GM21423 (cell line): ENCODE data around the gene ABCC4.

ENCODE experiments used
- ATAC-seq: cut with Tn5 transposase; IDR thresholded peaks from one replicate; pipeline ENCODE4 v1.9.1; 2021; ENCODE audit warnings: mild to moderate bottlenecking, moderate library complexity; ENCODE audit not compliant: unreplicated experiment

ABCC4 gene

DNA sequence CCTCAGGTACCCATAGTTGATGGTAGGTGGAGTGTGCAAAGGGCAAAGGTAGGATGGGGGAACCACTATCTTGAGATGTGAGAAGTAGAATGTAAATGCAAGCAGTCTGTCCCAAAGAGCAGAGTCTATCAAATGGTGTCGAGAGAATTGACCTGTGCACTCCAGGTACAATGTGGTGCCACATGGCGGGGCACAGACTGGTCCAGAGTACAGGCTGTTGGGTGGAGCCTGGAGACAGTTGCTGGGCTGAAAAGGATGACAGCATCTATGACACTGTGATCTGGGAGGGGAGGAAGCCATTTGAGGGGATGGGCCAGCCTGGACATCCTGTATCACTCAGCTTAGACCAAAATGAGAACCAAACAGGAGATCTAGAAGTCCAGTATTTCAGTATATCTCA is 180.6 kb downstream of the ABCC4 start:
- ATAC-seq = no peak

GRCh38 chr13:95118541-95119324 is 182.5 kb downstream of the ABCC4 start:
- ATAC-seq = no peak

DNA sequence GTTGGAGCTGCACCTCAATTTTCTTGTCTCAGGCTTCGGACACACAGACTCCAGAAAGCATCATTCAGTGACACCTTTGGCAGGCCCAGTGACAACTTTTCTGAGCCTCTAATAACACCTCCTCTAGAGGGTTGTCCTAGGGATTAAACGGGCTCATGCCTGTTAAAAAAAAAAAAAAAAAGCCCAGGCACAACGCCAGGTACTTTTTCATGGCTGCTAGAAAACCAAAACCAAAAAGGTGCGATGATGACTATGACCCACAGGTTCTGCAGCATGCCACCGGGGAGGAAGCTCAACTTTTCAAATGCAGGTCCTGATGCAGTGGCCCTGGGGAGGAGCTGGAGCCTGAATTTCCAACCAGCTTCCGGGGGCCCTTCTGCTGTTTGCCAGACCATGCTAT is 184.2 kb downstream of the ABCC4 start:
- no peak for ATAC-seq

DNA sequence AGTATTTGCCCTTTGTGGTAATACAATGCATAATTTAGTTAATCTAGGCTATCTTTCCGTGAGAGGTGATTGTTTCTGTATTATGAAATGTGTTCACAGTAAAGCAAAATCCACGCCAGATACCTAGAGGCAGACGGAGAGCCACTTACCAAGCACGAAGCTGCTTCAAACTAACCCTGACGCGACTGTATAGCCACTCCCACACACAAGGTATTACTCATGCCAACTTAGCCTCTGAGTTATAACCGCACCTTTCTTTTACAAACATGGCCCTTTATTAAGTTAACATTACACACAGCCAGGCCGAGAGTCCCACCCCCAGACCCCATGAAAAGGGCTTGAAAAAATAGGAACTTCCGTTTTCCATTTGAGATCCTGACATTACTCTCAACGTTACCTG is 185.7 kb downstream of the ABCC4 start:
- ATAC-seq = no peak

GRCh38 chr13:95113601-95114000 is 187.7 kb downstream of the ABCC4 start:
- ATAC-seq = no peak

DNA sequence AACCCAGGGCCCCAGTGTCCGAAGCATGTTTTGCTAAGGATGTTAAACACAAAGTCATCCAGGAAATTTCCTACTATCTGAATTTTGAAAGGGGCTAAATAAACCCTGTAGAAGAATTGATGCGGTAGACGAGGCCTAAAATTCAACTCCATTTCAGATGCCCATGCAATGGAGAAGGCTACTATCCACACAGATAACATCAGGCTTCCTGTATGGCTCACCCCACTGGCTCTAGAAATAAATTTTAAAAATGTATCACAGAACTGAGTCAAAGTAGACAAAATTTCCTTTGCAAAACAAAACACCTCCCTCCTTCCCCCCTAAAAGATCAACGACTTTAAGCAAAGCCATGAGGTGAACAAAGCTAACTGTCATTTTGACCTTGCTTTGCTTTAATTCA is 188.4 kb downstream of the ABCC4 start:
- ATAC-seq = no peak

- ATAC-seq = no peak
These were observed 189.6 kb downstream of the ABCC4 start for GRCh38 chr13:95111608-95112007.

DNA sequence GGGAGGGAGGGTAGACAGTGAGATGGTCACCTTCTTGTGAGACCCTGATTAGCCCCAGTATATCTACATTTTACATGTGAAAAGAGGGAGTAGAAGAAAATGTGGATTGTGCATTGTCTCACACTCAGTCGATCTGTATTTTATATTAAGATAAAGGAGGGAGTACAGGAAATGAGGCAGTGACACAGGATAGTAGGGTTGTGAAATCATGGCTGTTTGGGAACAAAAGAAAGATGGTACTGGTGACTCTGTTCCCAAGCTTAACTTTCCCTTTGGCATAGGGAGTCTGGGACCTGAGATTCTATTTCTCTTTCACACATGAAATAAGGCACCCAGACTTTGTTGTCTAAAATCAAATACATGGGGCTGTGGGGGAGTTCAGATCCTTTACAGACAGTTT is 194.7 kb downstream of the ABCC4 start:
- no peak for ATAC-seq

- no peak for ATAC-seq
These were observed 200.5 kb downstream of the ABCC4 start for GRCh38 chr13:95100525-95101433.

DNA sequence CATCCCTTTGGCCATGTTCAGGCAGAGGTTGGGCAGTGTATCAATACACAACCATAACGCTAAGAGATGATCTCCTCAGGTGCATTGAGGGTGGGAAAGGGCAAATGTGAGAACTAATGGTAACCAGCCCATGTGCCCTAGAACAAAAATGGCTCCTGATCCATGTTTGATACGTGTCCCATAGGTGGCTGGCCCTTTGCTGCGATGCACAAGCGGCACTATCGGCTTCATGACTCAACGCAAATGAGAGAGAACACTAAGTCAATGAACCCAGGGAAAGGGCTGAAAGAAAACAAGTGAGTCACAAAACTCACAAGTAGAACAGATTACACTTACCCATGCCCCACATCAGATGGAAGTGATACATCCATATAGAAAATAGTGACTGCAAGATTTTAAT is 201.7 kb downstream of the ABCC4 start:
- ATAC-seq = no peak

- no peak for ATAC-seq
These were observed 202.3 kb downstream of the ABCC4 start for GRCh38 chr13:95098916-95099315.

DNA sequence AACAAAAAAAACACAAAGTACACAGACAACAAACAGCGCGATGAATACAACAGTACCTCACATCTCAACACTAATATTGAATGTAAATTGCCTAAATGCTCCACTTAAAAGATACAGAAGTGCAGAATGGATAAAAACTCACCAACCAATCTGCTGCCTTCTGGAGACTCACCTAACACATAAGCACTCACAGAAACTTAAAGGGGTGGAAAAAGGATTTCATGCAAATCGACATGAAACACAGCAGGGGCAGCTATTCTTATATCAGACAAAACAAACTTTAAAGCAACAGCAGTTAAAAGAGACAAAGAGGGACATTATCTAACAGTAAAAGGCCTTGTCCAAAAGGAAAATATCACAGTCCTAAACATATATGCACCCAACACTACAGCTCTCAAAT is 209.5 kb downstream of the ABCC4 start:
- no peak for ATAC-seq

- no peak for ATAC-seq
These were observed 213.4 kb downstream of the ABCC4 start for GRCh38 chr13:95087746-95088305.

DNA sequence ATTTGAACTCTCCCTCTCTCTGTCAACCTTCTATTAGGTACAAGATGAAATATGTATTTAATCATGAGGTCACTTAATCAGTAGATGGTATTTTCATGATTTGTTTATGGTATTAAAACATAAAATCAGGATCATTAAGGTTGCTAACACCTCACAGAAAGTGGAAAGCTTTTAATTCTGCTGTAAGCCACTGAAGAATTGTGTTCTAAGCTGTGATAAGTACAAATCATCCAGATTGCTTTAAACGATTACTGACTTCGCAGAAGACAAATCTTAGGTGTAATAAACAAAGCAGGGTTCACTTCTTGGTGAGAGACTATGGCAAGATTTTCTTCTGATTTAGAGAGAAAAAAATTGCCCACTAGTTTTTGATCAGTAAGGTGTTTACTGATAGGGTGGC is 214.5 kb downstream of the ABCC4 start:
- no peak for ATAC-seq

DNA sequence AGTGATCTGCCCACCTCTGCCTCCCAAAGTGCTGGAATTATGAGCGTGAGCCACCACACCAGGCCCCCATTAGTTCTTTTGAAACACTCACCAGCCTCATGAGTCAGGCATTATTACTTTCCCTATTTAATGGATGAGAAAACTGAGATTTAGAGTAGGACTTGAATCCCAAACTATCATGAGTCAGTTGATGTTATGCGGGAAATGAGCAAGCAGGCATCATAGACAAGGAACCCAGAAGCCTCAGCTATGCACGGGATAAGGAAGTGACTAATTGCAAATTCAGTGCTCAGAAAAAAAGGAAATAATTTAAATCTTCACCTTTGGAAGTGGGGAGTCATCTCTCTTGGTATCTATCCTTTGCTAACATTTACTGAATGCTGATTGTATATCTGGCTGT is 217.5 kb downstream of the ABCC4 start:
- ATAC-seq = no peak

GRCh38 chr13:95083066-95083465 is 218.2 kb downstream of the ABCC4 start:
- no peak for ATAC-seq

DNA sequence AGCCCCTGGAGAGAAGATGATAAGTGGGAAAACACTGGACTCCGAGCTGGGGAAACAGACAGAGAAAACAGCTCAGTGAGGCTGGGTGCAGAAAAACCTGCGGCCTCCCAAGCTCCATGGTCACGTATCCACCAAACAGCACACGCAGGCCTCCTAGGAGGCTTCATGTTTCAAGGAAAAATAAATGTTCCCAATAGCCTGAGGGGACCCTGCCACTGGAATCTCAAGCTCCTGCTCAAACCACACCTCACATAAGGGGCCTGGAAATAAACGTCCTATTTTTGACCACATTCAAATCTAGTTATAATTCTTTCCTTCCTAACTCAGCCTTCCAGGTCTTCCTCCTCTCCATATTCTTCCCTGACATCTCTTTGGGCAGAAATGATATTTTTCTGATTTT is 225.7 kb downstream of the ABCC4 start:
- ATAC-seq = no peak

DNA sequence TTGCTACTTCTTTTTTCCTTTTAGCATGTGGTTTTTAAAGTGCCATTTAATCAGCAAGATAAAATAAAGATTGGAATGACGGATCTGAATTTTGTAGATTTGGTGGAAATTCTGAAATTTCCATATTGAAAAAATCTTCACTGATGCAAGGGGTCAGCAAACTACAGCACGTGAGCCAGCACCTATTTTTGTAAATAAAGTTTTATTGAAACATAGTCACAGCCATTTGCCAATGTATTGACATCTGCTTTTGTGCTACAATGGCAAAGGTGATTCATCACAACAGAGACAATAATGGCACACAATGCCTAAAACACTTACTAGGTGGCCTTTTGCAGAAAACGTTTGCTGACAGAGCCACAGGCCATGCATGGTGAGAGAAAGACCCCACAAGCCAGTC is 226.4 kb downstream of the ABCC4 start:
- ATAC-seq = no peak

DNA sequence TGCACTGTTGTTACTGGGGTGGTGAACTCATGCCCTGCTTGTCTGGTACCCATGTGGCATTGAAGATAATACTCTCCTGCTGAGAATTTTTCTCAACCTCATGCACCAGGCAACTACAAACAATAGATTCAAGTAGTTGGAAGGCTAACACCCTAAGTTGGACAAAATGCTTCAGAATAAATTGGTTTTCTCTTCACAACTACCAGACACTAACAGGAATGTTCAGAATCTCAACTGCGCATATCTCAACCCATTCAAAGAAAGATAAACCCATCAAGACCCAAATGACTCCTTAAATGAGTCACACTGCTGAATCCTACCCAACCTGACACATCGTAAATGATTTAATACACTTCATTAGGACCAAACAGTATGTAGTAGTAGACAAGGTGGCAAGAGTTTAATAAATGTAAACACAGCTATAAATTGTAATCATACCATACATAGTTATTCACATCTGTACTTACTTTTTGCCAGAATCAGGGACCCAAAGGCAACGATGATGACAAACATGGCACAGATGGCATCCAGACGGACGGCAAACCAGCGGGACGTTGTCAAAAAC is 227.4 kb downstream of the ABCC4 start:
- ATAC-seq = no peak

DNA sequence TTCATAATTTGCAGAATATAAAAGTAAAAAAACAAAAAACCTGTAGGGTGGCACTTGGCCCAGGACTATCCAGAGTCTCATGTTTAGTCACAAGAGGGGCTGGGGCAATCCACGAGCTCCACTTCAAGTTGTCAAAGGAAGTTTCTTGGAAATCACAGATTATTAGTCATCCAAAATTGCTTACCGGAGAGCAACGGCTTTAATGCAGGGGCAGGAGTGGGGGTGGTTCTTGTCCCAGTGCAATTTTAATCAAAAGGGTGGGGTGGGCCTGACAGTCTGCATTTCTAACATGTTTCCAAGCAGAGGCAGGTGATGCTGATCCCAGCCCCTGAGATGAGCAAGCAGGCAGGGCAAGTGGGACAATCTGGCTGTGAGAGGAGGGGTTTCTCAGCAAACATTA is 233.9 kb downstream of the ABCC4 start:
- ATAC-seq = no peak

DNA sequence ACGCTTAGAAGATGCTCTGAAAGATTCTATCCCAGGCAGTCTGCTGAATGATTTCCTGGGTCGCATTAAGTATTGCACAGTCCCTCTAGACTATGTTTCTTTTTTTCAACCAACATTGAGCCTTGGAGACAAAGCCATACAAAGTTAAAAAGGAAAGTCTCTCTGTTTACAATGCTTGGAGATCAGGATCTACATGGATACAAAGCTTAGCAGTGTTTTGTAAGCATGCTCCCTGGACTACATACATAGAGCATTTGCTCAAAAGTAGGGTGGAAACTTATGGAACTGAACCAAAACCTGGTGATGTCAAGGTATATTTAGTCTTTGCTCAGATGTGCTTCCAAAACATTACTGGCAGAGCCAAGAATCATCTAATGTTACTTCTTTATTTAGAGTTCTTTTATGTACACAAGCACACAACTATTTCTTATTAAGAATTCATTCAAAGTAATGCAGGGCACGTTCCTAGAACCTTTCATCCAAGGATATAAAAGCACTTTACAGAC is 241.2 kb downstream of the ABCC4 start:
- ATAC-seq = no peak
